ENCODE results near the gene ADGRV1.

DNA sequence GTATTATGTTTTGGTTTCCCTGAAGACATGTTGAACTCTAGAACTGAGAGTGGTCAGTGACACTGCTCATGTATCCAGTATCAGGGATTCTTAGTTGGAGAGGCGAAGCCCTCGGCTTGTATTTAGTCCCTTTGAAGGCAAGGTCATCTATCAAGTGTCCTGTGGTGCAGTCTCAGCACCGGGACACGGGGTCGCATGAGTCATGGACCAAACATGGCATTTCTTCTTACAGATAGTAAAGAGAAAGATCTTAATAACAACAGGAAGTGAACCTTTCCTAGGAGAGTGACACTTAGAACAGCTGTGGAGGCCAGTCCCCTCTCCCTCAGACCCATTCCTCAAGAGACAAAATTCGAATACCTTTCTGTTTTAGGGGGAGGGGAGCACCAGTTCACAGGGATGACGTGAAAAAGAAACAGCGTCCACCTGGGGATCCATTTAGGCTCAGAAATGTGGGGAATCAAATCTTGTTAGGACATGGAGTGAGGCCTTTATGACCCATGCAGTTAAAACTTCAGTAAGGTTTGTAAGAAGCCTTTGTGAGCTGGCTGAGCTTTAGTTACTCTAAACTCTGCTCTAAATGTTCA lies 86.5 kb downstream of the ADGRV1 start:
- TF ChIP-seq EP300 (IDR thresholded peaks at IDR 0.05) = no peak
- TF ChIP-seq, protein P1, sequence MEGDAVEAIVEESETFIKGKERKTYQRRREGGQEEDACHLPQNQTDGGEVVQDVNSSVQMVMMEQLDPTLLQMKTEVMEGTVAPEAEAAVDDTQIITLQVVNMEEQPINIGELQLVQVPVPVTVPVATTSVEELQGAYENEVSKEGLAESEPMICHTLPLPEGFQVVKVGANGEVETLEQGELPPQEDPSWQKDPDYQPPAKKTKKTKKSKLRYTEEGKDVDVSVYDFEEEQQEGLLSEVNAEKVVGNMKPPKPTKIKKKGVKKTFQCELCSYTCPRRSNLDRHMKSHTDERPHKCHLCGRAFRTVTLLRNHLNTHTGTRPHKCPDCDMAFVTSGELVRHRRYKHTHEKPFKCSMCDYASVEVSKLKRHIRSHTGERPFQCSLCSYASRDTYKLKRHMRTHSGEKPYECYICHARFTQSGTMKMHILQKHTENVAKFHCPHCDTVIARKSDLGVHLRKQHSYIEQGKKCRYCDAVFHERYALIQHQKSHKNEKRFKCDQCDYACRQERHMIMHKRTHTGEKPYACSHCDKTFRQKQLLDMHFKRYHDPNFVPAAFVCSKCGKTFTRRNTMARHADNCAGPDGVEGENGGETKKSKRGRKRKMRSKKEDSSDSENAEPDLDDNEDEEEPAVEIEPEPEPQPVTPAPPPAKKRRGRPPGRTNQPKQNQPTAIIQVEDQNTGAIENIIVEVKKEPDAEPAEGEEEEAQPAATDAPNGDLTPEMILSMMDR (IDR thresholded peaks at IDR 0.05) = no peak
- no peak for TF ChIP-seq POLR2A (IDR thresholded peaks at IDR 0.05)
- no peak for TF ChIP-seq POLR2AphosphoS5 (IDR thresholded peaks at IDR 0.05)
